Thyroid gland (tissue), 4 donors: ENCODE results near the gene JAG2. TPM values are rescaled to one million over a fixed set of nuclear protein-coding genes. Genes with fewer than 3 reads are reported as not detected.

Experiments used
- DNase-seq, 2 donors: peaks; one replicate each; pipeline ENCODE4 v3.0.0-alpha.2; 2019
- H3K27ac ChIP-seq, 3 donors: fragments of 200-600 bp; sonication (generic); 1 replicate in 2 of 3; 2 replicates in 1 of 3; pipeline ENCODE4 v1.5.1; 2016 to 2019; ENCODE audit warnings: mild to moderate bottlenecking in 1 of 3, moderate library complexity in 1 of 3
- H3K27me3 ChIP-seq: fragments of 200-600 bp; sonication (generic); one replicate; pipeline ENCODE4 v1.5.1; 2019
- H3K36me3 ChIP-seq, 2 donors: fragments of 200-600 bp; sonication (generic); one replicate each; pipeline ENCODE4 v1.5.1; 2016 to 2019
- H3K4me1 ChIP-seq, 2 donors: fragments of 200-600 bp; sonication (generic); one replicate each; pipeline ENCODE4 v1.5.1; 2017 to 2019
- H3K4me3 ChIP-seq, 3 donors: fragments of 200-600 bp; sonication (generic); replicated peaks in 1 of 3; 1 replicate in 2 of 3; 2 replicates in 1 of 3; pipeline ENCODE4 v1.5.1; 2016; ENCODE audit warnings: mild to moderate bottlenecking in 1 of 3
- H3K9me3 ChIP-seq: fragments of 200-600 bp; sonication (generic); one replicate; pipeline ENCODE4 v1.5.1; 2017
- POLR2A ChIP-seq, 2 donors: fragments of 450-650 bp; IDR thresholded peaks; one replicate each; pipeline ENCODE4 v1.6.1; 2017; ENCODE audit warnings: antibody characterized with exemption in 2 of 2, mild to moderate bottlenecking in 2 of 2, moderate library complexity in 1 of 2
- WGBS, 2 donors: methylation state at CpG; one replicate each; pipeline ENCODE4 v1.1.5; 2017; 5-methylcytosine and 5-hydroxymethylcytosine counted together
- intact Hi-C: fragments of 100-400 bp; cut with DNase I; formaldehyde crosslinking; loops from one replicate; pipeline ENCODE4 v1.15.1; 2023
- total RNA-seq, 4 donors: library from RNA; depleted of rRNA; stranded (reverse); fragments of >200 nt; gene quantifications; one replicate each; pipeline ENCODE4 v1.2.3, GENCODE V29; 2016
- TF ChIP-seq, protein P1 (sequence below), 6 experiments: fragments of 200-600 bp in 3 of 6; fragments of 450-650 bp in 3 of 6; sonication (generic) in 3 of 6; IDR thresholded peaks; one replicate each; pipeline ENCODE4 v1.5.1; 2016 to 2019; ENCODE audit warnings: antibody characterized with exemption in 6 of 6, mild to moderate bottlenecking in 2 of 6, inconsistent platforms in 1 of 6, moderate library complexity in 1 of 6

The JAG2 gene
- total RNA-seq, 4 donors from 2014 or later: 3.9 to 10.7 (median 5.2) TPM

- Histone ChIP-seq H3K27me3 (no peaks in the 10 kb centered on the region), H3K27ac (no peak overlapping the region), H3K36me3 (no peaks in the 10 kb centered on the region), H3K4me1 (no peaks in the 10 kb centered on the region), H3K4me3 (no peak overlapping the region), H3K9me3 (no peaks in the 10 kb centered on the region)
- intact Hi-C loops: no loop called here
- 89 to 94% methylated on average over 4 to 7 of the region's 7 CpGs for WGBS, 2 donors
- TF ChIP-seq, protein P1, sequence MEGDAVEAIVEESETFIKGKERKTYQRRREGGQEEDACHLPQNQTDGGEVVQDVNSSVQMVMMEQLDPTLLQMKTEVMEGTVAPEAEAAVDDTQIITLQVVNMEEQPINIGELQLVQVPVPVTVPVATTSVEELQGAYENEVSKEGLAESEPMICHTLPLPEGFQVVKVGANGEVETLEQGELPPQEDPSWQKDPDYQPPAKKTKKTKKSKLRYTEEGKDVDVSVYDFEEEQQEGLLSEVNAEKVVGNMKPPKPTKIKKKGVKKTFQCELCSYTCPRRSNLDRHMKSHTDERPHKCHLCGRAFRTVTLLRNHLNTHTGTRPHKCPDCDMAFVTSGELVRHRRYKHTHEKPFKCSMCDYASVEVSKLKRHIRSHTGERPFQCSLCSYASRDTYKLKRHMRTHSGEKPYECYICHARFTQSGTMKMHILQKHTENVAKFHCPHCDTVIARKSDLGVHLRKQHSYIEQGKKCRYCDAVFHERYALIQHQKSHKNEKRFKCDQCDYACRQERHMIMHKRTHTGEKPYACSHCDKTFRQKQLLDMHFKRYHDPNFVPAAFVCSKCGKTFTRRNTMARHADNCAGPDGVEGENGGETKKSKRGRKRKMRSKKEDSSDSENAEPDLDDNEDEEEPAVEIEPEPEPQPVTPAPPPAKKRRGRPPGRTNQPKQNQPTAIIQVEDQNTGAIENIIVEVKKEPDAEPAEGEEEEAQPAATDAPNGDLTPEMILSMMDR (IDR thresholded peaks at IDR 0.05): no peak
- TF ChIP-seq POLR2A (IDR thresholded peaks at IDR 0.05): no peak
- DNase-seq: no peak
These were observed 28.0 kb downstream of the JAG2 start for GRCh38 chr14:105140581-105140980.

DNA sequence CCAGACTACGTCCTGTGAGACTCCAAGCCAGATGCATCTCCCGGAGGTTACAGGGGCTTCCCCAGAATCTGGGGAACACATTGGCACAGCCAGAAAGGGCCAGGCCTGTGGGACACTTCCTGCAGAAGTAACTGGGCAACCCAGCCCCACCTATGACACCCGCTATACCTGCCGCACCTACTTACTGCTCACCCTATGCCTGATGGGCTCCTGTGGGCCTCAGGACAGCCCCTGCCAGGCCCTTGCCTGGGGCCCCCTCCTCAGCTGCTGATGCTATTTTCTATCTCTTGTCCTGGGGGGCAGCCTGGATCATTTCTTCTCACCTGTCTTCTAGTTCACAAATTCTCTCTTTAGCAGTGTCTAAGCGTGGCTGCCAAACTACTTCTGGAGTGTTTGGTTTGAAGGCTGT, 28.7 kb downstream of the JAG2 start:
- Histone ChIP-seq H3K27ac (no peak overlapping the region), H3K9me3 (no peaks in the 10 kb centered on the region), H3K4me3 (no peak overlapping the region), H3K36me3 (no peaks in the 10 kb centered on the region), H3K4me1 (no peaks in the 10 kb centered on the region), H3K27me3 (no peaks in the 10 kb centered on the region)
- 96 to 97% methylated on average over 5 of the region's 5 CpGs for WGBS, 2 donors
- no peak for DNase-seq
- no peak for TF ChIP-seq POLR2A (IDR thresholded peaks at IDR 0.05)
- TF ChIP-seq, protein P1 (IDR thresholded peaks at IDR 0.05): no peak
- intact Hi-C loops: no loop called here

GRCh38 chr14:105139212-105139825, 29.3 kb downstream of the JAG2 start:
- Histone ChIP-seq H3K4me3 (no peak overlapping the region), H3K36me3 (no peaks in the 10 kb centered on the region), H3K27ac (no peak overlapping the region), H3K27me3 (no peaks in the 10 kb centered on the region), H3K9me3 (no peaks in the 10 kb centered on the region), H3K4me1 (no peaks in the 10 kb centered on the region)
- intact Hi-C loops: no loop called here
- no peak for DNase-seq
- TF ChIP-seq, protein P1 (IDR thresholded peaks at IDR 0.05): no peak
- no peak for TF ChIP-seq POLR2A (IDR thresholded peaks at IDR 0.05)
- 86 to 89% methylated on average over 5 to 9 of the region's 10 CpGs for WGBS, 2 donors

DNA sequence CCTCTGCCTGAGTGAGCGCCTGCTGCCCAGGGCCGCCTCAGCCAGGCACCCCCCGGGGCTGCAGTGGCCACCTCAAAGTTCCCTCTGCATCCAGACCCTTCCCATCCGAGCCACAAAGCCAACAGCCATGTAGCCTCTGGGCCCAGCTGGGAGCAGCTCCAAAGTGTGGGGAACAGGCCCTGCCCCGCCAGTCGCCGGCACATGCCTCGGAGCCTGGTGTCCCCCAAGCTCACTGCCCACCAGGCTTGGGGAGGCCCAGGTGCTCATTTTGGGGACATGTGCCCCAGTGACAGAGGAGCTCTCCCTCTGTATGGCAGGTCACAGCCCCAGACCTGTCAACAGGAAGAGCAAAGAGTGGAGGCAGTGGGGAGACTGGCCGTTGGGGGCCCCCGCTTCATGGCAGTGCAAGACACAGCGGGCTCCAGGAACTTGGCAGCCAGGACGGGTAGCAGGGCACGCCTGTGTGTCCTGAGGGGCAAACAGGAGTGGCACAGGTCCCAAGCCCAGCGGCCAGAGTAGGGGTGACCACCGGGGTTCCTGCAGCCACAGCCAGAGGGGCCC, 29.9 kb downstream of the JAG2 start:
- no peaks in the 10 kb centered on the region for H3K9me3 ChIP-seq
- H3K27me3 ChIP-seq: no peaks in the 10 kb centered on the region
- no peak overlapping the region for H3K27ac ChIP-seq
- WGBS, 2 donors: 94% methylated on average over 4 to 13 of the region's 15 CpGs
- intact Hi-C loops: no loop called here
- H3K4me1 ChIP-seq: no peaks in the 10 kb centered on the region
- no peak for TF ChIP-seq POLR2A (IDR thresholded peaks at IDR 0.05)
- TF ChIP-seq, protein P1 (IDR thresholded peaks at IDR 0.05): no peak
- DNase-seq: no peak
- no peak overlapping the region for H3K4me3 ChIP-seq
- H3K36me3 ChIP-seq: no peaks in the 10 kb centered on the region

GRCh38 chr14:105138021-105138541, 30.5 kb downstream of the JAG2 start:
- intact Hi-C loops: no loop called here
- Histone ChIP-seq H3K9me3 (no peaks in the 10 kb centered on the region), H3K4me1 (no peaks in the 10 kb centered on the region), H3K27ac (no peak overlapping the region), H3K36me3 (no peaks in the 10 kb centered on the region), H3K27me3 (no peaks in the 10 kb centered on the region), H3K4me3 (no peak overlapping the region)
- WGBS, 2 donors: 83 to 89% methylated on average over 3 to 14 of the region's 19 CpGs
- no peak for DNase-seq
- no peak for TF ChIP-seq POLR2A (IDR thresholded peaks at IDR 0.05)
- TF ChIP-seq, protein P1 (IDR thresholded peaks at IDR 0.05): no peak
